Activated T-cell treated with anti-CD3 and anti-CD28 coated beads for 4 hours (primary cell): Measurements from ENCODE around the gene SLC25A34.

Source experiments
- DNase-seq: peaks from one replicate; pipeline ENCODE4 v3.0.0-alpha.2; 2020

SLC25A34 gene

DNA sequence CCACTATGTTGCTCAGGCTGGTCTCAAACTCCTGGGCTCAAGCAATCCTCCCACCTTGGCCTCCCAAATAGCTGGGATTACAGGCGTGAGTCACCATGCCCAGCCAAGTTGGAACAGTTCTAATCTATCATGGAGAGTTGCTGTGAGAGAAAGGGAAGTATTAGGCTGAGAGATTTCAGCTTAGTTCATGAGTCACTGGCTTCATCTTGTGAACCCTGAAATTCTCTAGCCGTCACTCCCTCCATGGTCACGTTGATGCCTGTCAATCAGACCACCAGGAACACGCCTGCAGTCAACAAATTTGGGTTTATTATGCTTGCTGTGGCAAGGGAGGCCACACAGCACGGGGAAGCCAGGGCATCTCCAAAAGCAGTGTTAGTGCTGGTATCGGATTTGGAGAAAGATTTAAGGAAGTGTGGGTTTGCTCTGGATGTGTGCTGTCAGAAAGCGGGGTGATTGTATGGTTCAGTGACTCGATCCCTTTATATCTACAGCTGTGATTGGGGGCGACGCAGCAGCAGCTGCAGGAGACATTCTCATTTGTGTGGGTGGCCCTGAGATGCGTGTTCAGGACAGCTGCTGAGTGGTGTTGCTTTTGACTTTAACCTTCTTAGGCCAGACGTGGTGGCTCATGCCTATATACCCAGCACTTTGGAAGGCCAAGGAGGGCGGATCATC is 52.7 kb downstream of the SLC25A34 start:
- no peak for DNase-seq
